ENCODE results near the gene SLC22A3. TPM values are rescaled to one million over a fixed set of nuclear protein-coding genes. Genes with fewer than 3 reads are reported as not detected.
A peak's percentile ranks its signal among the peaks of the same experiment; 100 is the strongest.

Gene SLC22A3
- total and polyA plus RNA-seq, 2 of the 13 experiments (the other 11 are each of a cell fraction or from before 2014, with no cell fraction given), result 12.0 to 31.5 TPM

DNA sequence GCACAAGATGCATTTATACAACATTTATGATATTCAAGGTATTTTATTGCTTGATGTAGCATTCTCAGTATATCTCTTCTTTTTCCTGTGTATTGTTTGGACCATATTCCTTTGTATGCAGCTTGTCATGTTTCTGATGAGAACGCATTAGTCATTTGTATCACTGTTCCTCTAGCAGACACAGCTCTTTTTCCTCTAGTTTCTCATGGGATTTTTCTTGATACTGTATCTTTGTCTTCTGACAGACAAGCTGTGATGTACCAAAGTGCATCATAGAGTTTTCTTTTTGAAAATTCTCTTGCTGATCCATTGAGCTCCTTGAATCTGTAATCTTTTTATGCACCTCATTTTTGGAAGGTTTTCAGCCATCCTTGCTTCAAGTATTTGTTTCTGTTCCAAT lies 140.9 kb downstream of the SLC22A3 start (continued):
- TF ChIP-seq ZNF720 (CRISPR knock-in tag; IDR thresholded peaks at IDR 0.05) (no peak), ZNF430 (CRISPR knock-in tag; IDR thresholded peaks at IDR 0.05) (no peak), TRIM24 (CRISPR knock-in tag; IDR thresholded peaks at IDR 0.05) (no peak), FOXP1 (IDR thresholded peaks at IDR 0.05) (no peak), FOXP1 (CRISPR knock-in tag; IDR thresholded peaks at IDR 0.05) (no peak), ZBTB20 (CRISPR knock-in tag; IDR thresholded peaks at IDR 0.05; ENCODE audit: borderline replicate concordance, low read depth) (no peak)
- TF ChIP-seq, protein P1, sequence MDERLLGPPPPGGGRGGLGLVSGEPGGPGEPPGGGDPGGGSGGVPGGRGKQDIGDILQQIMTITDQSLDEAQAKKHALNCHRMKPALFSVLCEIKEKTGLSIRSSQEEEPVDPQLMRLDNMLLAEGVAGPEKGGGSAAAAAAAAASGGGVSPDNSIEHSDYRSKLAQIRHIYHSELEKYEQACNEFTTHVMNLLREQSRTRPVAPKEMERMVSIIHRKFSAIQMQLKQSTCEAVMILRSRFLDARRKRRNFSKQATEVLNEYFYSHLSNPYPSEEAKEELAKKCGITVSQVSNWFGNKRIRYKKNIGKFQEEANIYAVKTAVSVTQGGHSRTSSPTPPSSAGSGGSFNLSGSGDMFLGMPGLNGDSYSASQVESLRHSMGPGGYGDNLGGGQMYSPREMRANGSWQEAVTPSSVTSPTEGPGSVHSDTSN (CRISPR knock-in tag; IDR thresholded peaks at IDR 0.05), result no peak

DNA sequence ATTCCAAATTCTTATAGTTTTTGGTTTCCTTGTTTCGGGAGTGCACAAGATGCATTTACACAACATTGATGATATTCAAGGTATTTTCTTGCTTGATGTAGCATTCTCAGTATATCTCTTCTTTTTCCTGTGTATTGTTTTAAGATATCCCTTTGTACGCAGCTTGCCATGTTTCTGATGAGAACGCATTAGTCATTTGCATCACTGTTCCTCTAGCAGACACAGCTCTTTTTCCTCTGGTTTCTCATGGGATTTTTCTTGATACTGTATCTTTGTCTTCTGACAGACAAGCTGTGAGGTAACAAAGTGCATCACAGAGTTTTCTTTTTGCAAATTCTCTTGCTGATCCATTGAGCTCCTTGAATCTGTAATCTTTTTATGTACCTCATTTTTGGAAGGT lies 146.4 kb downstream of the SLC22A3 start:
- Histone ChIP-seq H2AFZ (ENCODE audit: low read length) (no peak overlapping the region), H3K4me1 (ENCODE audit: insufficient read depth, low read length) (no peaks in the 10 kb centered on the region), H3K27ac (ENCODE audit: extremely low read length, insufficient read depth, low read length) (no peak overlapping the region), H4K20me1 (ENCODE audit: insufficient read depth, low read length) (no peaks in the 10 kb centered on the region), H3K9me3 (ENCODE audit: low read length) (no peaks in the 10 kb centered on the region), H3K4me3 (replicated peaks in 1 of 3; ENCODE audit: insufficient read depth in 1 of 3, low read depth in 2 of 3, low read length in 3 of 3) (no peak overlapping the region), H3K9ac (ENCODE audit: insufficient read depth, low read depth, low read length) (no peak overlapping the region), H3K4me2 (ENCODE audit: low read depth, low read length) (no peak overlapping the region), H3K36me3 (replicated peaks in 1 of 2; ENCODE audit: control insufficient read depth in 1 of 2, insufficient read depth in 2 of 2, low read length in 2 of 2) (no peaks in the 10 kb centered on the region), H3K79me2 (ENCODE audit: insufficient read depth, low read length) (no peaks in the 10 kb centered on the region), H3K27me3 (ENCODE audit: control insufficient read depth in 1 of 2, insufficient read depth in 2 of 2, low read length in 2 of 2) (no peaks in the 10 kb centered on the region)
- in situ Hi-C loops (cut with HindIII; ENCODE audit: extremely low pct_ligation_motif_present, low pct_unique_long_range_greater_than_20kb), result no loop called here
- TF ChIP-seq ZSCAN29 (CRISPR knock-in tag; conservative IDR thresholded peaks at IDR 0.05), result no peak
- TF ChIP-seq, protein P2, sequence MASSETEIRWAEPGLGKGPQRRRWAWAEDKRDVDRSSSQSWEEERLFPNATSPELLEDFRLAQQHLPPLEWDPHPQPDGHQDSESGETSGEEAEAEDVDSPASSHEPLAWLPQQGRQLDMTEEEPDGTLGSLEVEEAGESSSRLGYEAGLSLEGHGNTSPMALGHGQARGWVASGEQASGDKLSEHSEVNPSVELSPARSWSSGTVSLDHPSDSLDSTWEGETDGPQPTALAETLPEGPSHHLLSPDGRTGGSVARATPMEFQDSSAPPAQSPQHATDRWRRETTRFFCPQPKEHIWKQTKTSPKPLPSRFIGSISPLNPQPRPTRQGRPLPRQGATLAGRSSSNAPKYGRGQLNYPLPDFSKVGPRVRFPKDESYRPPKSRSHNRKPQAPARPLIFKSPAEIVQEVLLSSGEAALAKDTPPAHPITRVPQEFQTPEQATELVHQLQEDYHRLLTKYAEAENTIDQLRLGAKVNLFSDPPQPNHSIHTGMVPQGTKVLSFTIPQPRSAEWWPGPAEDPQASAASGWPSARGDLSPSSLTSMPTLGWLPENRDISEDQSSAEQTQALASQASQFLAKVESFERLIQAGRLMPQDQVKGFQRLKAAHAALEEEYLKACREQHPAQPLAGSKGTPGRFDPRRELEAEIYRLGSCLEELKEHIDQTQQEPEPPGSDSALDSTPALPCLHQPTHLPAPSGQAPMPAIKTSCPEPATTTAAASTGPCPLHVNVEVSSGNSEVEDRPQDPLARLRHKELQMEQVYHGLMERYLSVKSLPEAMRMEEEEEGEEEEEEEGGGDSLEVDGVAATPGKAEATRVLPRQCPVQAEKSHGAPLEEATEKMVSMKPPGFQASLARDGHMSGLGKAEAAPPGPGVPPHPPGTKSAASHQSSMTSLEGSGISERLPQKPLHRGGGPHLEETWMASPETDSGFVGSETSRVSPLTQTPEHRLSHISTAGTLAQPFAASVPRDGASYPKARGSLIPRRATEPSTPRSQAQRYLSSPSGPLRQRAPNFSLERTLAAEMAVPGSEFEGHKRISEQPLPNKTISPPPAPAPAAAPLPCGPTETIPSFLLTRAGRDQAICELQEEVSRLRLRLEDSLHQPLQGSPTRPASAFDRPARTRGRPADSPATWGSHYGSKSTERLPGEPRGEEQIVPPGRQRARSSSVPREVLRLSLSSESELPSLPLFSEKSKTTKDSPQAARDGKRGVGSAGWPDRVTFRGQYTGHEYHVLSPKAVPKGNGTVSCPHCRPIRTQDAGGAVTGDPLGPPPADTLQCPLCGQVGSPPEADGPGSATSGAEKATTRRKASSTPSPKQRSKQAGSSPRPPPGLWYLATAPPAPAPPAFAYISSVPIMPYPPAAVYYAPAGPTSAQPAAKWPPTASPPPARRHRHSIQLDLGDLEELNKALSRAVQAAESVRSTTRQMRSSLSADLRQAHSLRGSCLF (CRISPR knock-in tag; IDR thresholded peaks at IDR 0.05; ENCODE audit: borderline replicate concordance), result no peak
- no peak for TF ChIP-seq KLF9 (CRISPR knock-in tag; IDR thresholded peaks at IDR 0.05; ENCODE audit: low read depth)
- TF ChIP-seq CHD4 (IDR thresholded peaks at IDR 0.05; ENCODE audit: borderline replicate concordance, low read length), result no peak
- TF ChIP-seq, protein P3, sequence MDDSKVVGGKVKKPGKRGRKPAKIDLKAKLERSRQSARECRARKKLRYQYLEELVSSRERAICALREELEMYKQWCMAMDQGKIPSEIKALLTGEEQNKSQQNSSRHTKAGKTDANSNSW (CRISPR knock-in tag; IDR thresholded peaks at IDR 0.05; ENCODE audit: borderline replicate concordance), result no peak
- TF ChIP-seq ZSCAN31 (CRISPR knock-in tag; IDR thresholded peaks at IDR 0.05; ENCODE audit: low read depth), result no peak
- no peak for TF ChIP-seq ZFP90 (CRISPR knock-in tag; IDR thresholded peaks at IDR 0.05; ENCODE audit: borderline replicate concordance)
- no peak for ATAC-seq
- no peak for DNase-seq (ENCODE audit: low spot score)
- ChIA-PET CTCF (ENCODE audit: low intra/inter-chr PET ratio, low total read pairs) (no interaction called here), POLR2A (no interaction called here)
- intact Hi-C loops (cut with micrococcal nuclease; ENCODE audit: unreplicated experiment), result no loop called here
- BruUV-seq (replicated peaks), result no TSS peak
- peak; percentile 54 for FAIRE-seq
- 91% methylated on average over 3 of the region's 3 CpGs for WGBS (ENCODE audit: low lambda C conversion rate)

All from HepG2 (cell line).